ENCODE measurements around the gene BTF3. TPM values are rescaled to one million over a fixed set of nuclear protein-coding genes. Genes with fewer than 3 reads are reported as not detected.
A peak's percentile ranks its signal among the peaks of the same experiment; 100 is the strongest.
"Not testable (repeated sequence)": the region's sequence is repeated elsewhere in the genome, so short reads cannot be mapped to it uniquely, and the experiment has no call there.

The BTF3 gene
- total RNA-seq, 4 donors from 2014 or later, result 407 to 480 (median 449) TPM

- DNase-seq (ENCODE audit: low spot score), result no peak
- no peak for ATAC-seq (ENCODE audit: low FRiP score)
- no peak for TF ChIP-seq CTCF (IDR thresholded peaks at IDR 0.05)
Observed at GRCh38 chr5:73506459-73506955, 8.3 kb downstream of the BTF3 start.

- TF ChIP-seq CTCF (IDR thresholded peaks at IDR 0.05), result no peak
- DNase-seq (ENCODE audit: low spot score) (no peak), ATAC-seq (ENCODE audit: low FRiP score) (no peak)
Observed at GRCh38 chr5:73507062-73507461, 8.8 kb downstream of the BTF3 start.

- DNase-seq (ENCODE audit: low spot score); ATAC-seq (ENCODE audit: low FRiP score): not testable (repeated sequence)
Observed at GRCh38 chr5:73508521-73508920, 10.3 kb downstream of the BTF3 start.

GRCh38 chr5:73513996-73514395 lies 15.8 kb downstream of the BTF3 start:
- TF ChIP-seq CTCF (IDR thresholded peaks at IDR 0.05), result no peak
- ATAC-seq (ENCODE audit: low FRiP score), result no peak
- DNase-seq (ENCODE audit: low spot score), result no peak

GRCh38 chr5:73514418-73514817 lies 16.2 kb downstream of the BTF3 start:
- DNase-seq (ENCODE audit: low spot score) (no peak), ATAC-seq (ENCODE audit: low FRiP score) (no peak)
- TF ChIP-seq CTCF (IDR thresholded peaks at IDR 0.05), result no peak

- TF ChIP-seq CTCF (IDR thresholded peaks at IDR 0.05), result no peak
- ATAC-seq (ENCODE audit: low FRiP score), result no peak
- no peak for DNase-seq (ENCODE audit: low spot score)
Observed at GRCh38 chr5:73515232-73515631, 17.0 kb downstream of the BTF3 start.

- ATAC-seq (ENCODE audit: low FRiP score) (peak; percentile 92), DNase-seq (ENCODE audit: low spot score) (no peak)
Observed at GRCh38 chr5:73519531-73520283, 21.5 kb downstream of the BTF3 start.

More at GRCh38 chr5:73519531-73520283, 21.5 kb downstream of the BTF3 start:
- TF ChIP-seq CTCF (IDR thresholded peaks at IDR 0.05), result peak in 1 of 3 donors; percentile 46

All from omental fat pad (tissue), 4 donors.